IgD-negative memory B cell (primary cell): ENCODE data around the gene SIRT6. TPM values are rescaled to one million over a fixed set of nuclear protein-coding genes. Genes with fewer than 3 reads are reported as not detected.
"Not testable (repeated sequence)": the region's sequence is repeated elsewhere in the genome, so short reads cannot be mapped to it uniquely, and the experiment has no call there.

Experiments
- H3K27ac Mint-ChIP-seq, 3 donors: one replicate each; pipeline ENCODE4 v1.8.0; 2020 to 2022; ENCODE audit warnings: mild to moderate bottlenecking in 3 of 3, mixed read lengths in 3 of 3, moderate library complexity in 1 of 3
- H3K27me3 Mint-ChIP-seq: one replicate; pipeline ENCODE4 v1.8.0; 2021; ENCODE audit warnings: mixed read lengths
- H3K36me3 Mint-ChIP-seq: one replicate; pipeline ENCODE4 v1.8.0; 2020; ENCODE audit warnings: mild to moderate bottlenecking, mixed read lengths
- H3K4me1 Mint-ChIP-seq, 3 donors: one replicate each; pipeline ENCODE4 v1.8.0; 2020 to 2022; ENCODE audit warnings: mixed read lengths in 3 of 3, mild to moderate bottlenecking in 1 of 3
- H3K4me3 Mint-ChIP-seq, 4 donors: one replicate each; pipeline ENCODE4 v1.8.0; 2020 to 2022; ENCODE audit warnings: mild to moderate bottlenecking in 4 of 4, mixed read lengths in 4 of 4, moderate library complexity in 3 of 4
- H3K9me3 Mint-ChIP-seq, 3 donors: one replicate each; pipeline ENCODE4 v1.8.0; 2020 to 2021; ENCODE audit warnings: mixed read lengths in 3 of 3, mild to moderate bottlenecking in 1 of 3
- polyA plus RNA-seq: library from polyadenylated mRNA; unstranded; fragments of 300-500 nt; fragmentation: Illumina TruSeq; gene quantifications from one replicate; pipeline ENCODE4 v1.2.3, GENCODE V29; 2021

The SIRT6 gene
- polyA plus RNA-seq, 1 donor from 2014 or later, result 4.8 TPM

GRCh38 chr19:4173479-4174212 is 8.7 kb downstream of the SIRT6 start:
- Mint-ChIP-seq H3K27ac (no peak overlapping the region), H3K4me3 (no peak overlapping the region), H3K36me3 (peaks cover 2% of the 10 kb centered on the region), H3K4me1 (no peaks in the 10 kb centered on the region), H3K9me3 (no peaks in the 10 kb centered on the region), H3K27me3 (peaks cover 9% of the 10 kb centered on the region)

- Mint-ChIP-seq H3K36me3 (peaks cover 2% of the 10 kb centered on the region), H3K9me3 (no peaks in the 10 kb centered on the region), H3K4me3 (no peak overlapping the region), H3K27ac (no peak overlapping the region), H3K27me3 (peaks cover 13% of the 10 kb centered on the region), H3K4me1 (peaks cover 0 to 4% (median 0%) of the 10 kb centered on the region in 3 donors)
Measured at GRCh38 chr19:4172861-4173473, 9.4 kb downstream of the SIRT6 start.

GRCh38 chr19:4171676-4172075 is 10.7 kb downstream of the SIRT6 start:
- Mint-ChIP-seq H3K27ac (no peak overlapping the region), H3K27me3 (peaks cover 18% of the 10 kb centered on the region), H3K4me3 (no peak overlapping the region), H3K9me3 (no peaks in the 10 kb centered on the region), H3K4me1 (peaks cover 0 to 4% (median 0%) of the 10 kb centered on the region in 3 donors), H3K36me3 (peaks cover 2% of the 10 kb centered on the region)

GRCh38 chr19:4164262-4164661 is 18.1 kb downstream of the SIRT6 start:
- no peaks in the 10 kb centered on the region for H3K9me3 Mint-ChIP-seq
- no peak overlapping the region for H3K27ac Mint-ChIP-seq
- peaks cover 16% of the 10 kb centered on the region for H3K27me3 Mint-ChIP-seq
- H3K4me1 Mint-ChIP-seq, result peaks cover 0 to 4% (median 0%) of the 10 kb centered on the region in 3 donors
- H3K4me3 Mint-ChIP-seq, result no peak overlapping the region
- H3K36me3 Mint-ChIP-seq, result no peaks in the 10 kb centered on the region

- peaks cover 6% of the 10 kb centered on the region for H3K27me3 Mint-ChIP-seq
Measured at GRCh38 chr19:4161415-4162077, 20.8 kb downstream of the SIRT6 start.

GRCh38 chr19:4157971-4158370 is 24.4 kb downstream of the SIRT6 start:
- not testable (repeated sequence) for H3K4me1 Mint-ChIP-seq, H3K36me3 Mint-ChIP-seq, H3K27ac Mint-ChIP-seq, H3K9me3 Mint-ChIP-seq, H3K4me3 Mint-ChIP-seq, H3K27me3 Mint-ChIP-seq

More at GRCh38 chr19:4161415-4162077, 20.8 kb downstream of the SIRT6 start:
- H3K27ac Mint-ChIP-seq, result no peak overlapping the region
- no peaks in the 10 kb centered on the region for H3K36me3 Mint-ChIP-seq
- no peaks in the 10 kb centered on the region for H3K4me1 Mint-ChIP-seq
- H3K9me3 Mint-ChIP-seq, result no peaks in the 10 kb centered on the region
- no peak overlapping the region for H3K4me3 Mint-ChIP-seq

GRCh38 chr19:4157164-4157563 is 25.2 kb downstream of the SIRT6 start:
- Mint-ChIP-seq H3K27me3 (peaks cover 6% of the 10 kb centered on the region), H3K4me3 (no peak overlapping the region), H3K4me1 (peaks cover 0 to 2% (median 0%) of the 10 kb centered on the region in 3 donors), H3K27ac (no peak overlapping the region), H3K9me3 (no peaks in the 10 kb centered on the region), H3K36me3 (no peaks in the 10 kb centered on the region)

- no peaks in the 10 kb centered on the region for H3K9me3 Mint-ChIP-seq
- no peak overlapping the region for H3K27ac Mint-ChIP-seq
- H3K27me3 Mint-ChIP-seq, result peaks cover 14% of the 10 kb centered on the region
- H3K4me3 Mint-ChIP-seq, result no peak overlapping the region
- H3K36me3 Mint-ChIP-seq, result no peaks in the 10 kb centered on the region
- peaks cover 0 to 2% (median 0%) of the 10 kb centered on the region in 3 donors for H3K4me1 Mint-ChIP-seq
Measured at GRCh38 chr19:4154571-4155312, 27.6 kb downstream of the SIRT6 start.

GRCh38 chr19:4152241-4152998 is 29.9 kb downstream of the SIRT6 start:
- Mint-ChIP-seq H3K9me3 (no peaks in the 10 kb centered on the region), H3K4me3 (no peak overlapping the region), H3K27me3 (peaks cover 19% of the 10 kb centered on the region), H3K36me3 (no peaks in the 10 kb centered on the region), H3K4me1 (peaks cover 0 to 2% (median 0%) of the 10 kb centered on the region in 3 donors), H3K27ac (no peak overlapping the region)

- peaks cover 0 to 2% (median 0%) of the 10 kb centered on the region in 3 donors for H3K4me1 Mint-ChIP-seq
- H3K36me3 Mint-ChIP-seq, result no peaks in the 10 kb centered on the region
- no peak overlapping the region for H3K27ac Mint-ChIP-seq
- no peaks in the 10 kb centered on the region for H3K9me3 Mint-ChIP-seq
- H3K4me3 Mint-ChIP-seq, result no peak overlapping the region
- peaks cover 19% of the 10 kb centered on the region for H3K27me3 Mint-ChIP-seq
Measured at GRCh38 chr19:4151623-4152022, 30.7 kb downstream of the SIRT6 start.

- Mint-ChIP-seq H3K27me3 (peaks cover 24% of the 10 kb centered on the region), H3K36me3 (no peaks in the 10 kb centered on the region), H3K9me3 (no peaks in the 10 kb centered on the region), H3K4me1 (peaks cover 0 to 2% (median 0%) of the 10 kb centered on the region in 3 donors), H3K4me3 (no peak overlapping the region), H3K27ac (no peak overlapping the region)
Measured at GRCh38 chr19:4149518-4150288, 32.7 kb downstream of the SIRT6 start.

GRCh38 chr19:4144666-4145249 is 37.6 kb downstream of the SIRT6 start:
- Mint-ChIP-seq H3K36me3 (no peaks in the 10 kb centered on the region), H3K9me3 (no peaks in the 10 kb centered on the region), H3K27ac (no peak overlapping the region), H3K4me1 (peaks cover 4 to 7% (median 5%) of the 10 kb centered on the region in 3 donors), H3K4me3 (no peak overlapping the region), H3K27me3 (peaks cover 22% of the 10 kb centered on the region)

- H3K4me3 Mint-ChIP-seq, H3K4me1 Mint-ChIP-seq, H3K9me3 Mint-ChIP-seq, H3K36me3 Mint-ChIP-seq, H3K27ac Mint-ChIP-seq: not testable (repeated sequence)
- H3K27me3 Mint-ChIP-seq, result peaks cover 16% of the 10 kb centered on the region
Measured at GRCh38 chr19:4142916-4143315, 39.4 kb downstream of the SIRT6 start.
